ENCODE measurements around the gene PBX3.

Gene PBX3

GRCh38 chr9:125948887-125949596 is 201.9 kb downstream of the PBX3 start:
- TF ChIP-seq SUZ12 (IDR thresholded peaks at IDR 0.05; ENCODE audit: extremely low read depth, insufficient read depth, insufficient read length) (no peak), YY1 (IDR thresholded peaks at IDR 0.05; ENCODE audit: insufficient read depth, insufficient read length) (no peak), ZNF274 (IDR thresholded peaks at IDR 0.05; ENCODE audit: low read depth, low read length) (no peak)
- DNase-seq (ENCODE audit: low read depth, low spot score): no peak
- no peak overlapping the region for H3K4me3 ChIP-seq (ENCODE audit: insufficient read length, low read depth)
- peaks cover 4% of the 10 kb centered on the region for H3K4me1 ChIP-seq (ENCODE audit: insufficient read depth, insufficient read length)
- H3K27me3 ChIP-seq (ENCODE audit: insufficient read depth, insufficient read length): no peaks in the 10 kb centered on the region
- no peak overlapping the region for H3K9ac ChIP-seq (ENCODE audit: insufficient read length, low read depth)
- no peaks in the 10 kb centered on the region for H3K36me3 ChIP-seq (ENCODE audit: insufficient read depth, insufficient read length, low read length)
- peaks cover 12% of the 10 kb centered on the region for H3K9me3 ChIP-seq (ENCODE audit: insufficient read depth, low read length)

- DNase-seq (ENCODE audit: low read depth, low spot score): no peak
- H3K4me3 ChIP-seq (ENCODE audit: insufficient read length, low read depth): no peak overlapping the region
Observed at GRCh38 chr9:125949703-125950460, 202.7 kb downstream of the PBX3 start.

GRCh38 chr9:125950880-125951471 is 203.8 kb downstream of the PBX3 start:
- peak; percentile 90 for DNase-seq (ENCODE audit: low read depth, low spot score)
- H3K9ac ChIP-seq (ENCODE audit: insufficient read length, low read depth): no peak overlapping the region

More at GRCh38 chr9:125949703-125950460, 202.7 kb downstream of the PBX3 start:
- TF ChIP-seq ZNF274 (IDR thresholded peaks at IDR 0.05; ENCODE audit: low read depth, low read length): no peak
- TF ChIP-seq YY1 (IDR thresholded peaks at IDR 0.05; ENCODE audit: insufficient read depth, insufficient read length): no peak
- TF ChIP-seq SUZ12 (IDR thresholded peaks at IDR 0.05; ENCODE audit: extremely low read depth, insufficient read depth, insufficient read length): no peak
- no peak overlapping the region for H3K9ac ChIP-seq (ENCODE audit: insufficient read length, low read depth)
- H3K9me3 ChIP-seq (ENCODE audit: insufficient read depth, low read length): peaks cover 12% of the 10 kb centered on the region
- H3K36me3 ChIP-seq (ENCODE audit: insufficient read depth, insufficient read length, low read length): no peaks in the 10 kb centered on the region
- peaks cover 4% of the 10 kb centered on the region for H3K4me1 ChIP-seq (ENCODE audit: insufficient read depth, insufficient read length)
- H3K27me3 ChIP-seq (ENCODE audit: insufficient read depth, insufficient read length): no peaks in the 10 kb centered on the region

GRCh38 chr9:125953314-125954019 is 206.3 kb downstream of the PBX3 start:
- Histone ChIP-seq H3K36me3 (ENCODE audit: insufficient read depth, insufficient read length, low read length) (peaks cover 3% of the 10 kb centered on the region), H3K9ac (ENCODE audit: insufficient read length, low read depth) (no peak overlapping the region), H3K4me1 (ENCODE audit: insufficient read depth, insufficient read length) (peaks cover 4% of the 10 kb centered on the region), H3K9me3 (ENCODE audit: insufficient read depth, low read length) (no peaks in the 10 kb centered on the region), H3K4me3 (ENCODE audit: insufficient read length, low read depth) (no peak overlapping the region), H3K27me3 (ENCODE audit: insufficient read depth, insufficient read length) (no peaks in the 10 kb centered on the region)
- TF ChIP-seq YY1 (IDR thresholded peaks at IDR 0.05; ENCODE audit: insufficient read depth, insufficient read length): no peak
- TF ChIP-seq SUZ12 (IDR thresholded peaks at IDR 0.05; ENCODE audit: extremely low read depth, insufficient read depth, insufficient read length): no peak
- no peak for TF ChIP-seq ZNF274 (IDR thresholded peaks at IDR 0.05; ENCODE audit: low read depth, low read length)
- DNase-seq (ENCODE audit: low read depth, low spot score): no peak

More at GRCh38 chr9:125950880-125951471, 203.8 kb downstream of the PBX3 start:
- no peaks in the 10 kb centered on the region for H3K36me3 ChIP-seq (ENCODE audit: insufficient read depth, insufficient read length, low read length)
- H3K4me3 ChIP-seq (ENCODE audit: insufficient read length, low read depth): no peak overlapping the region
- H3K4me1 ChIP-seq (ENCODE audit: insufficient read depth, insufficient read length): peaks cover 4% of the 10 kb centered on the region
- TF ChIP-seq ZNF274 (IDR thresholded peaks at IDR 0.05; ENCODE audit: low read depth, low read length) (no peak), YY1 (IDR thresholded peaks at IDR 0.05; ENCODE audit: insufficient read depth, insufficient read length) (no peak), SUZ12 (IDR thresholded peaks at IDR 0.05; ENCODE audit: extremely low read depth, insufficient read depth, insufficient read length) (no peak)
- no peaks in the 10 kb centered on the region for H3K27me3 ChIP-seq (ENCODE audit: insufficient read depth, insufficient read length)
- H3K9me3 ChIP-seq (ENCODE audit: insufficient read depth, low read length): peaks cover 8% of the 10 kb centered on the region

GRCh38 chr9:125956102-125956501 is 208.9 kb downstream of the PBX3 start:
- Histone ChIP-seq H3K4me1 (ENCODE audit: insufficient read depth, insufficient read length) (peaks cover 7% of the 10 kb centered on the region), H3K4me3 (ENCODE audit: insufficient read length, low read depth) (no peak overlapping the region), H3K9me3 (ENCODE audit: insufficient read depth, low read length) (no peaks in the 10 kb centered on the region), H3K27me3 (ENCODE audit: insufficient read depth, insufficient read length) (no peaks in the 10 kb centered on the region), H3K9ac (ENCODE audit: insufficient read length, low read depth) (no peak overlapping the region), H3K36me3 (ENCODE audit: insufficient read depth, insufficient read length, low read length) (peaks cover 8% of the 10 kb centered on the region)
- TF ChIP-seq SUZ12 (IDR thresholded peaks at IDR 0.05; ENCODE audit: extremely low read depth, insufficient read depth, insufficient read length): no peak
- no peak for TF ChIP-seq ZNF274 (IDR thresholded peaks at IDR 0.05; ENCODE audit: low read depth, low read length)
- no peak for TF ChIP-seq YY1 (IDR thresholded peaks at IDR 0.05; ENCODE audit: insufficient read depth, insufficient read length)
- no peak for DNase-seq (ENCODE audit: low read depth, low spot score)

- no peak for DNase-seq (ENCODE audit: low read depth, low spot score)
- H3K9ac ChIP-seq (ENCODE audit: insufficient read length, low read depth): no peak overlapping the region
- no peak for TF ChIP-seq SUZ12 (IDR thresholded peaks at IDR 0.05; ENCODE audit: extremely low read depth, insufficient read depth, insufficient read length)
- peaks cover 25% of the 10 kb centered on the region for H3K36me3 ChIP-seq (ENCODE audit: insufficient read depth, insufficient read length, low read length)
- H3K4me3 ChIP-seq (ENCODE audit: insufficient read length, low read depth): no peak overlapping the region
- H3K9me3 ChIP-seq (ENCODE audit: insufficient read depth, low read length): no peaks in the 10 kb centered on the region
- H3K27me3 ChIP-seq (ENCODE audit: insufficient read depth, insufficient read length): no peaks in the 10 kb centered on the region
- H3K4me1 ChIP-seq (ENCODE audit: insufficient read depth, insufficient read length): peaks cover 5% of the 10 kb centered on the region
Observed at GRCh38 chr9:125959315-125959714, 212.1 kb downstream of the PBX3 start.

Measured in NT2/D1 (cell line).